Measurements from ENCODE around the gene DNASE2B. TPM values are rescaled to one million over a fixed set of nuclear protein-coding genes. Genes with fewer than 3 reads are reported as not detected.

Gene DNASE2B
- total RNA-seq, 1 donor from 2014 or later: not detected

- no peak for DNase-seq
- Mint-ChIP-seq H3K27ac (no peak overlapping the region), H3K4me1 (no peaks in the 10 kb centered on the region), H3K4me3 (no peak overlapping the region), H3K9me3 (no peaks in the 10 kb centered on the region), H3K27me3 (no peaks in the 10 kb centered on the region), H3K36me3 (ENCODE audit: low read depth) (no peaks in the 10 kb centered on the region)
- CTCF ChIA-PET: no interaction called here
- POLR2A ChIA-PET: no interaction called here
- intact Hi-C loops (cut with micrococcal nuclease): no loop called here
- ATAC-seq (ENCODE audit: low read depth): no peak
- no peak for TF ChIP-seq CTCF (IDR thresholded peaks at IDR 0.05)
These were observed 5.1 kb downstream of the DNASE2B start for GRCh38 chr1:84403347-84403746.

- DNase-seq (no peak), ATAC-seq (ENCODE audit: low read depth) (no peak)
- ChIA-PET POLR2A (no interaction called here), CTCF (no interaction called here)
- no peaks in the 10 kb centered on the region for H3K27me3 Mint-ChIP-seq
- H3K4me3 Mint-ChIP-seq: no peak overlapping the region
- no peaks in the 10 kb centered on the region for H3K36me3 Mint-ChIP-seq (ENCODE audit: low read depth)
- intact Hi-C loops (cut with micrococcal nuclease): no loop called here
- no peak overlapping the region for H3K27ac Mint-ChIP-seq
- no peaks in the 10 kb centered on the region for H3K9me3 Mint-ChIP-seq
- TF ChIP-seq CTCF (IDR thresholded peaks at IDR 0.05): no peak
- no peaks in the 10 kb centered on the region for H3K4me1 Mint-ChIP-seq
These were observed 8.1 kb downstream of the DNASE2B start for GRCh38 chr1:84406346-84406861.

- H3K27ac Mint-ChIP-seq: no peak overlapping the region
- POLR2A ChIA-PET: no interaction called here
These were observed 9.2 kb downstream of the DNASE2B start for GRCh38 chr1:84407524-84407923.

GRCh38 chr1:84407958-84408422 lies 9.7 kb downstream of the DNASE2B start:
- no peak for DNase-seq
- no peak for ATAC-seq (ENCODE audit: low read depth)
- no peak for TF ChIP-seq CTCF (IDR thresholded peaks at IDR 0.05)
- ChIA-PET POLR2A (no interaction called here), CTCF (no interaction called here)
- no peak overlapping the region for H3K27ac Mint-ChIP-seq
- intact Hi-C loops (cut with micrococcal nuclease): no loop called here
- H3K27me3 Mint-ChIP-seq: no peaks in the 10 kb centered on the region
- H3K4me1 Mint-ChIP-seq: no peaks in the 10 kb centered on the region
- no peak overlapping the region for H3K4me3 Mint-ChIP-seq
- no peaks in the 10 kb centered on the region for H3K9me3 Mint-ChIP-seq
- H3K36me3 Mint-ChIP-seq (ENCODE audit: low read depth): no peaks in the 10 kb centered on the region

More at GRCh38 chr1:84407524-84407923, 9.2 kb downstream of the DNASE2B start:
- Mint-ChIP-seq H3K4me1 (no peaks in the 10 kb centered on the region), H3K27me3 (no peaks in the 10 kb centered on the region), H3K4me3 (no peak overlapping the region), H3K36me3 (ENCODE audit: low read depth) (no peaks in the 10 kb centered on the region), H3K9me3 (no peaks in the 10 kb centered on the region)
- intact Hi-C loops (cut with micrococcal nuclease): no loop called here
- CTCF ChIA-PET: no interaction called here
- no peak for TF ChIP-seq CTCF (IDR thresholded peaks at IDR 0.05)
- no peak for DNase-seq
- no peak for ATAC-seq (ENCODE audit: low read depth)

- TF ChIP-seq CTCF (IDR thresholded peaks at IDR 0.05): no peak
- no peak for ATAC-seq (ENCODE audit: low read depth)
- H3K27me3 Mint-ChIP-seq: no peaks in the 10 kb centered on the region
- DNase-seq: no peak
- H3K4me1 Mint-ChIP-seq: no peaks in the 10 kb centered on the region
- no peak overlapping the region for H3K4me3 Mint-ChIP-seq
- ChIA-PET POLR2A (no interaction called here), CTCF (no interaction called here)
- H3K9me3 Mint-ChIP-seq: no peaks in the 10 kb centered on the region
- H3K36me3 Mint-ChIP-seq (ENCODE audit: low read depth): no peaks in the 10 kb centered on the region
- H3K27ac Mint-ChIP-seq: no peak overlapping the region
- intact Hi-C loops (cut with micrococcal nuclease): no loop called here
These were observed 11.6 kb downstream of the DNASE2B start for GRCh38 chr1:84409888-84410287.
